Upper lobe of right lung (tissue), 1 donor: Measurements from ENCODE around the gene TFF1. TPM values are rescaled to one million over a fixed set of nuclear protein-coding genes. Genes with fewer than 3 reads are reported as not detected.

Experiments
- ATAC-seq: fragments of 200-7000 bp; cut with Tn5 transposase; one replicate; pipeline ENCODE4 v1.9.1; 2020; ENCODE audit warnings: mild to moderate bottlenecking, moderate library complexity
- DNase-seq: peaks from one replicate; pipeline ENCODE4 v3.0.0-alpha.2; 2020
- H3K27ac ChIP-seq: fragments of 200-600 bp; one replicate; pipeline ENCODE4 v1.8.0; 2022
- H3K27me3 ChIP-seq: fragments of 200-600 bp; one replicate; pipeline ENCODE4 v1.8.0; 2022; ENCODE audit warnings: mild to moderate bottlenecking
- H3K36me3 ChIP-seq: fragments of 200-600 bp; one replicate; pipeline ENCODE4 v1.8.0; 2022
- H3K4me1 ChIP-seq: fragments of 200-600 bp; one replicate; pipeline ENCODE4 v1.8.0; 2022
- H3K4me3 ChIP-seq: fragments of 200-600 bp; one replicate; pipeline ENCODE4 v1.8.0; 2022; ENCODE audit warnings: mild to moderate bottlenecking
- H3K9me3 ChIP-seq: fragments of 200-600 bp; one replicate; pipeline ENCODE4 v1.8.0; 2022
- CTCF ChIP-seq: fragments of 200-600 bp; IDR thresholded peaks from one replicate; pipeline ENCODE4 v1.8.0; 2022; ENCODE audit warnings: antibody characterized with exemption
- intact Hi-C: fragments of 100-400 bp; cut with DNase I; formaldehyde crosslinking; loops from one replicate; pipeline ENCODE4 v1.11.0; 2022
- total RNA-seq: library from RNA; stranded (reverse); fragmentation: NEBNext Ultra II Directional; extraction: Animal tissue kit (Norgen Biotek cat#: 25700); gene quantifications from one replicate; pipeline ENCODE4 v1.2.1, GENCODE V29; 2021
- donor health status: DM: no; HTN: yes; CAD: no; lungs with severe emphysema.

Gene TFF1
- total RNA-seq, 1 donor from 2014 or later: not detected

DNA sequence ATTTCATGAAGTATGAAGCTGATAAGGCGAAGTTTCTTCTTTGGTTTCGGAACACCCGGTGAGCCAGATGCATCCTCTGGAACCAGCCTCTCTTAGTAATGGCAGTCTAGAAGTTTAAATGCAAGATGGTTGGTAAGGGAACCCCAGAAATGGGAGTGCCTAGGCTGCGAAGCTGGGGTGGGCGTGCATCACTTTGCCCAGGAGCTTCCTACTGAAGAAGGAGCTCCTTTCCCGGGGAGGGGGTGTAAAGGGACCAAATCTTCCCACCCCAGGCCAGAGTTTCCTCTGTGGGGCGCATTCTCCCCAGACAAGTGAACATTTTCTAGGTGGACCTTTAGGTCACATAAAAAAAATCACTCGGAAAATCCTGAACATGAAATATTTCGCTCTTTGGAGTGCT, 19.9 kb downstream of the TFF1 start:
- Histone ChIP-seq H3K27ac (no peak overlapping the region), H3K36me3 (no peaks in the 10 kb centered on the region), H3K4me1 (no peaks in the 10 kb centered on the region), H3K9me3 (no peaks in the 10 kb centered on the region), H3K27me3 (no peaks in the 10 kb centered on the region), H3K4me3 (no peak overlapping the region)
- intact Hi-C loops: no loop called here
- no peak for ATAC-seq
- TF ChIP-seq CTCF: no peak
- no peak for DNase-seq

- Histone ChIP-seq H3K9me3 (no peaks in the 10 kb centered on the region), H3K27ac (no peak overlapping the region), H3K27me3 (no peaks in the 10 kb centered on the region), H3K36me3 (no peaks in the 10 kb centered on the region), H3K4me1 (no peaks in the 10 kb centered on the region), H3K4me3 (no peak overlapping the region)
- DNase-seq: no peak
- no peak for ATAC-seq
- intact Hi-C loops: no loop called here
- no peak for TF ChIP-seq CTCF
Observed at GRCh38 chr21:42344631-42345030, 21.7 kb downstream of the TFF1 start.

GRCh38 chr21:42343963-42344510, 22.3 kb downstream of the TFF1 start:
- H3K9me3 ChIP-seq: no peaks in the 10 kb centered on the region
- H3K4me3 ChIP-seq: no peak overlapping the region
- ATAC-seq: no peak
- intact Hi-C loops: no loop called here
- H3K36me3 ChIP-seq: no peaks in the 10 kb centered on the region
- H3K4me1 ChIP-seq: no peaks in the 10 kb centered on the region
- H3K27ac ChIP-seq: no peak overlapping the region
- no peaks in the 10 kb centered on the region for H3K27me3 ChIP-seq
- no peak for DNase-seq
- TF ChIP-seq CTCF: no peak

DNA sequence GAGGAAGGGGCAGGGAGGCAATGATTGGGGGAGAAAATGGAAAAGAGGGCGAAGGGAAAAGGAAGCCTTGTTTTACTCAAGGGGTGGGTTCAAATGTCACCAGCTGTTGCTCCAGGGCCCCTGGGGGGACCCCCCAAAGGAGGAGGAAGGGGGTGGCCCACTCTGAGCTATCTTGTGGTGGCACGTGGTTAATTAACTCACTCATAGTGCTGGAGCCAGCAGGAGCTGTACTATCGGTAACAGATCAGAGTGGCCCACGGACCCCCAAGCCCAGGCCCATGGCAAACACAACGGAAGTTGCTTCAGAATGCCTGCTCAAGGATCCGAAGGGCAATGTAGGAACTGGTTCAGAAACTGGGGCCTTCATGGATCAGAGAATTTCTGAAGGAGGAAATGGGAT, 22.8 kb downstream of the TFF1 start:
- H3K4me3 ChIP-seq: no peak overlapping the region
- H3K9me3 ChIP-seq: no peaks in the 10 kb centered on the region
- TF ChIP-seq CTCF: no peak
- DNase-seq (no peak), ATAC-seq (no peak)
- no peaks in the 10 kb centered on the region for H3K36me3 ChIP-seq
- peaks cover under 1% of the 10 kb centered on the region for H3K4me1 ChIP-seq
- H3K27me3 ChIP-seq: no peaks in the 10 kb centered on the region
- intact Hi-C loops: no loop called here
- no peak overlapping the region for H3K27ac ChIP-seq

DNA sequence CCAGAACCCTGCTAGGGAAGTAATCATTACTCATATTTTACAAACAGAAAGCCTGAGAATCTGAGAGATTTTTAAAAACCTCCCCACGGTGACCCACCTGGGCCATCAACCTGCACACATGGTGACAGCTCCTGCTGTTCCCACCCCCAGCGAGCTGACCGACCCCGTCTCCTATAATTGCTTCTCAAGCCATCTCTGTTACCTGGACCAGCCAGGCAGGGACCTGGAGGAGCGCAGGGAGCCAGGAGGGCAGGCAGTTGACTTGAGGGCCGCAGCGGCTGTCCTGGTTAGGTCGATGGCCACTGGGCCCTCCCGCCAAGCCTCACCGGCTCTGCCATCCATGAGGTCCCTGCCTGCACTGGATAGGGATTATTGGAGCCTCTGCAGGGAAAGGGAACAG, 23.2 kb downstream of the TFF1 start:
- Histone ChIP-seq H3K27me3 (no peaks in the 10 kb centered on the region), H3K9me3 (no peaks in the 10 kb centered on the region), H3K4me1 (peaks cover 6% of the 10 kb centered on the region), H3K27ac (no peak overlapping the region), H3K36me3 (no peaks in the 10 kb centered on the region), H3K4me3 (no peak overlapping the region)
- intact Hi-C loops: no loop called here
- DNase-seq (no peak), ATAC-seq (no peak)
- no peak for TF ChIP-seq CTCF
